ENCODE results near the gene ABCA9.
A peak's percentile ranks its signal among the peaks of the same experiment; 100 is the strongest.
"Not testable (repeated sequence)": the region's sequence is repeated elsewhere in the genome, so short reads cannot be mapped to it uniquely, and the experiment has no call there.

The ABCA9 gene

GRCh38 chr17:69042308-69042707 lies 18.4 kb downstream of the ABCA9 start:
- no peak for DNase-seq

- no peak for DNase-seq
Measured at GRCh38 chr17:69031839-69032238, 28.9 kb downstream of the ABCA9 start.

DNA sequence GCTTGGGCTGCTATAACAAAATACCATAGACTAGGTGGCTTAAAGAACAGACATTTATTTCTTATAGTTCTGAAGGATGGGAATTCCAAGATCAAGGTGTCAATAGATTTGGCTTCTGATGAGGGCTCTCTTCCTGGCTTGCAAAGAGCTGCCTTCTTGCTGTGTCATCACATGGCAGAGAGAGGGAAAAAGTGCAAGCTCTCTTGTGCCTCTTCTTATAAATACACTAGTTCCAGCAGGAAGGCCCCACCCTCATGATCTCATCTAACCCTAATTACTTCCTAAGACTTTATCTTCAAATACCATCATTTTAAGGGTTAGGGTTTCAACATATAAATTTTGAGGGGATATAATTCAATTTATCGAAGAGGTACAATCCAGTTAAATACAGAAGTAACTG lies 30.6 kb downstream of the ABCA9 start:
- DNase-seq = no peak

DNA sequence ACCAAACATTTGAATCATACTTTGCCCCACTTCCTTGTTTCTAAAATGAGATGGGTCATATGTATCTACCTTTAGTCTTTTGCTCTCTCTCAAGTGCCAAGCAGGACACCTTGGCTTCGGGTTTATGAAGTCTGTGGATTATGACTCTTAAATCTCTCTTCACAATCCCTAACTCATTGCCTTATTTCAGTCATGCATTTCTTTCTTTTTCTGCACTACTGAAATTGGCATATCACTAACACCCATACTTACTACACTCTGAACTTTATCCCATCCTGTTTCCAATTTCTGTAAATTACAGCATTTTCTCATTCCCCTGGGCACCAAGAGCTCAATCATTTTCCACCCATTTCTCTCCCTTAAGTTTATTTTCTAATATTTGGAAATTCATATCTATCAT lies 42.0 kb downstream of the ABCA9 start:
- DNase-seq = no peak

GRCh38 chr17:69018022-69018615 lies 42.6 kb downstream of the ABCA9 start:
- DNase-seq = no peak

GRCh38 chr17:69015631-69016030 lies 45.1 kb downstream of the ABCA9 start:
- no peak for DNase-seq

DNA sequence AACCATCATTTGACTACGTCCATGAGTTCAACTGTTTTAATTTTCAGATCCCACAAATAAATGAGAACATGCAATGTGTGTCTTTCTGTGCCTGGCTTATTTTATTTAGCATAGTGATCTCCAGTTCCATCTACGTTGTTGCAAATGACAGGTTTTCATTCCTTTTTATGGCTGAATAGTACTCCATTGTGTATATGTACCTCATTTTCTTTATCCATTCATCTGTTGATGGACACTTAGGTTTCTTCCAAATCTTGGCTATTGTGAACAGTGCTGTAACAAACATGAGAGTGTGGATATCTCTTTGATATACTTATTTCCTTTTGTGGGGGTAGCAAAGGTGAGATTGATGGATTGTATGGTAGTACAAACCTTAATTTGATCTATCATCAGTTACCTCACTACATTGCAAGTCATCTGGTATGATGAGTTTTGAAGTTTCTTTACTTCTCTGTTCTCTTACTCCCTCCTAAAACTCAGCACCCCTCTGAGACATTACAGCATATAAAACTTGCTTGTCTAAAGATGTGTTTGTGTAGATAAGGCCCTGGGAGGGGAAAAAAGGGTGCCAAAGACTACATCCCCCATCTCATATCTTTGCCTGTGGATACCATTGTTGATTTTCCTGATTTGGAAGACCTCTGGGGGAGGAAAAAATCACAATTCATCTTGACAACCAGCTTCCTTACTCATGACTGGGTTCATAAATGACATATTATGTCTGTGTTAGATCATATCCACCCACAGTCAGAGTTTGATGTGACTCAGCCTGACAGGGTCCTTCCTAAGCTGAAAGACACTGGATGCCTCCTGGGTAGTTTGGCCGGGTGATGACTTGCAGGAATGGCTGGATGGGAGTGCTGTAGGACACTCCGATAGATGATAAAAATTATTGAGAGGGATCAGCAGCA lies 47.6 kb downstream of the ABCA9 start:
- DNase-seq = no peak

GRCh38 chr17:69009930-69010329 lies 50.8 kb downstream of the ABCA9 start:
- no peak for DNase-seq

DNA sequence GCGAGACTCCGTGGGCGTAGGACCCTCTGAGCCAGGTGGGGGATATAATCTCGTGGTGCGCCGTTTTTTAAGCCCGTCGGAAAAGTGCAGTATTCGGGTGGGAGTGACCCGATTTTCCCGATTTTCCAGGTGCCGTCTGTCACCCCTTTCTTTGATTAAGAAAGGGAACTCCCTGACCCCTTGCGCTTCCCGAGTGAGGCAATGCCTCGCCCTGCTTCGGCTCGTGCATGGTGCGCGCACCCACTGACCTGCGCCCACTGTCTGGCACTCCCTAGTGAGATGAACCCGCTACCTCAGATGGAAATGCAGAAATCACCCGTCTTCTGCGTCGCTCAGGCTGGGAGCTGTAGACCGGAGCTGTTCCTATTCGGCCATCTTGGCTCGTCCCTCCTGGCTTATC lies 56.0 kb downstream of the ABCA9 start:
- not testable (repeated sequence) for DNase-seq

DNA sequence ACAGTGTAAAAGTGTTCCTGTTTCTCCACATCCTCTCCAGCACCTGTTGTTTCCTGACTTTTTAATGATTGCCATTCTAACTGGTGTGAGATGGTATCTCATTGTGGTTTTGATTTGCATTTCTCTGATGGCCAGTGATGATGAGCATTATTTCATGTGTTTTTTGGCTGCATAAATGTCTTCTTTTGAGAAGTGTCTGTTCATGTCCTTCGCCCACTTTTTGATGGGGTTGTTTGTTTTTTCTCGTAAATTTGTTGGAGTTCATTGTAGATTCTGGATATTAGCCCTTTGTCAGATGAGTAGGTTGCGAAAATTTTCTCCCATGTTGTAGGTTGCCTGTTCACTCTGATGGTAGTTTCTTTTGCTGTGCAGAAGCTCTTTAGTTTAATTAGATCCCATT lies 61.0 kb downstream of the ABCA9 start:
- DNase-seq = not testable (repeated sequence)

DNA sequence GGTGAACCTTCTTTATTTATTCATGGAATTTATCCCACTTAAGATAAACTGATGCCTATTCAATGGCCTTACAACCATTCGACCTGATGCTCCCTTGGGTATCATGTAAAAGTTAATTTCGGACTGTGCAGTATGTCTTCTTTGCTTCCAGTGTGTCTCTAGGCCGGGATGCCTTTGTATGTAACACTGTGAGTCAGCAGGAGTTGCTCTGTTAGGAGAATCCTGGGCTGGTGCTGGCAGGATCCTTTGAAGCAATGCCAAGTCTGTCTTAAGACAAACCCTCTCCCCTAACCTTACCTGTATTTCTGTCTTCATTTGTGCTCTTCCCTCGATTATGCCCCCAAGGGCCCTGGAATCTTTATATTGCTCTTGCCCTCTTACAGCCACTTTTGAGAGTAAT lies 67.6 kb downstream of the ABCA9 start:
- DNase-seq = no peak

DNA sequence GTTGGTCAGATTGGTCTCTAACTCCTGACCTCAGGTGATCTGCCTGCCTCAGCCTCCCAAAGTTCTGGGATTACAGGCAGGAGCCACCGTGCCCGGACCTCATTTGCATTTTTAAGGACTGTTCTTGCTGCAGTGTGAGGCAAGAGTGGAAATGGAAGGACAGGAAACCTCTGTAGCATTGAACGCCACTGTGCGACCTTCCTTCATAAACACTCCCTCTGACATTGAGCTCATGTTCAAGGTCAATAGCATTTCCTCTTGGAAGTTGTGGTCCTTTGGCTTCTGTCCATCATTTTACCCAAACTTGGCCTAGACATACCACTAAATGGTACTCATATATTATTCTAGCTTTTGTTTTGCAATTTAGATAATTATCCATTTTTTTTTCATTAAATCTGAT lies 72.8 kb downstream of the ABCA9 start:
- DNase-seq = no peak

GRCh38 chr17:68981288-68981687 lies 79.4 kb downstream of the ABCA9 start:
- peak; percentile 22 for DNase-seq

GRCh38 chr17:68973098-68973846 lies 87.5 kb downstream of the ABCA9 start:
- no peak for DNase-seq

GRCh38 chr17:68972119-68972704 lies 88.5 kb downstream of the ABCA9 start:
- no peak for DNase-seq

DNA sequence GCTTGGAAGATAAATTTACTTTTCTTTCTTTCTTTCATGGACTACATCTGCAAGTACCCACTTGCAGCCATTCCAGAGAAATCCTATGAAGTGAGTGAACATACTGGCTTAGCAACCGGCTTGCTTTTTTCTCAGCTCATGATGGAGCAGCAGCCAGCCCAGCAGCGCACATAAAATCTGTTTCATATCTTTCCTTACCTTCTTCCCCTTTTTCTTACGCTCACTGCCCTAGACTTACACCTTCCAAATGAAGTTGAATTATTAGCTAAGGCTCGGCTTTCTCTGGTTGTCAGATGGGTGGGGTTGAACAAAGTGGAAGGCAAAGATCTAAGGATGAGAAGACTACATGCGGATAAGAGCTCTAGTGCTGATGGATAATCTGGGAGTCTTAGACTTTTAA lies 91.6 kb downstream of the ABCA9 start:
- no peak for DNase-seq

GRCh38 chr17:68963958-68964357 lies 96.8 kb downstream of the ABCA9 start:
- DNase-seq = no peak

- no peak for DNase-seq
Measured at GRCh38 chr17:68961214-68961882, 99.4 kb downstream of the ABCA9 start.

- DNase-seq = not testable (repeated sequence)
Measured at GRCh38 chr17:68959117-68959516, 101.6 kb downstream of the ABCA9 start.

GRCh38 chr17:68957944-68958343 lies 102.8 kb downstream of the ABCA9 start:
- no peak for DNase-seq

DNA sequence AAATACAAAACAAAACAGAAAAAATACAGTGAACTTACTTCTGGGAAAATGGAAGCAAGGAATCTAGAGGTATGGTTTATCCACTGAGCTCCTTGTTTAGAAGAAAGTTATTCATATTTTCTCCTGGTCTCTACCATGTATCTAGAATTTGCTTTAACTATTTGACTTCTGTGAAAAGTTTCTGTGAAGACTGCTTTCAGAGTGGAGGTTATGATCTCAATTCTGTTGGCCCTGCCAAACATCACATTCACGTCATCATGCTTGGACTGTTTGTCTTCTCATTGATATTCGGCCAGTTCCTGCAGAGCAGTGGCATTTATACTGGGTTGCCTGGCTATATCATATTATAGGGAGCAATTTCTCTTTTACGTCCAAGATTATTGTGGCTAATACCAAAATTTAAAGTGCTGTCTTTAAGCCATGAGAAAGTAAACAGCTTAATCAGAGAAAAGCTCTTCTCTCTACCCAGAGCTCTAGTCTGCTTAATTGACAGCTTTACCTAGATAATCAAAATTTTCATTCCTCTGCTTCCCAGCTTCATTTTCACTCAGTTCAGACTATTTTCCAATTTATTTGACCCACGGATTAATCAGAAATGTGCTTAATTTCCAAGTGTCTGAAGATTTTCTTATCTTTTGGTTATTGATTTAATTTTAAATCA lies 105.4 kb downstream of the ABCA9 start, which contains the start of gene ABCA8:
Gene ABCA8 (minus strand): TSS at position 212 of the 661 bp plus-strand sequence. CDS start 13,358 bp downstream, outside the sequence.
- no peak for DNase-seq
